Activated effector memory CD4-positive, alpha-beta T cell treated with Interleukin-2 at 50 U/mL for 16 hours (primary cell): ENCODE measurements around the gene SLC44A5.
"Not testable (repeated sequence)": the region's sequence is repeated elsewhere in the genome, so short reads cannot be mapped to it uniquely, and the experiment has no call there.

Experiments used
- DNase-seq: peaks from one replicate; pipeline ENCODE4 v3.0.0-alpha.2; 2020

The SLC44A5 gene

GRCh38 chr1:75263616-75264015, 347.3 kb downstream of the SLC44A5 start:
- not testable (repeated sequence) for DNase-seq

- not testable (repeated sequence) for DNase-seq
Measured at GRCh38 chr1:75261946-75262345, 349.0 kb downstream of the SLC44A5 start.

- no peak for DNase-seq
Measured at GRCh38 chr1:75258351-75258750, 352.6 kb downstream of the SLC44A5 start.

- DNase-seq = no peak
Measured at GRCh38 chr1:75257424-75257823, 353.5 kb downstream of the SLC44A5 start.

GRCh38 chr1:75250114-75250513, 360.8 kb downstream of the SLC44A5 start:
- DNase-seq = not testable (repeated sequence)

- no peak for DNase-seq
Measured at GRCh38 chr1:75245239-75245638, 365.7 kb downstream of the SLC44A5 start.

GRCh38 chr1:75243124-75243523, 367.8 kb downstream of the SLC44A5 start:
- DNase-seq = no peak

GRCh38 chr1:75237316-75237715, 373.6 kb downstream of the SLC44A5 start:
- DNase-seq = no peak

GRCh38 chr1:75234562-75234961, 376.4 kb downstream of the SLC44A5 start:
- DNase-seq = no peak

- no peak for DNase-seq
Measured at GRCh38 chr1:75233302-75233929, 377.5 kb downstream of the SLC44A5 start.

- no peak for DNase-seq
Measured at GRCh38 chr1:75220072-75220471, 390.8 kb downstream of the SLC44A5 start.

- no peak for DNase-seq
Measured at GRCh38 chr1:75214017-75214416, 396.9 kb downstream of the SLC44A5 start.

GRCh38 chr1:75211648-75212047, 399.3 kb downstream of the SLC44A5 start:
- no peak for DNase-seq

- DNase-seq = no peak
Measured at GRCh38 chr1:75208862-75209261, 402.1 kb downstream of the SLC44A5 start.

- no peak for DNase-seq
Measured at GRCh38 chr1:75203415-75204277, 407.3 kb downstream of the SLC44A5 start.

GRCh38 chr1:75202751-75203150, 408.2 kb downstream of the SLC44A5 start:
- no peak for DNase-seq

GRCh38 chr1:75198761-75199160, 412.2 kb downstream of the SLC44A5 start:
- no peak for DNase-seq

GRCh38 chr1:75198163-75198562, 412.8 kb downstream of the SLC44A5 start:
- DNase-seq = no peak

GRCh38 chr1:75188892-75189291, 422.0 kb downstream of the SLC44A5 start:
- DNase-seq = no peak

- not testable (repeated sequence) for DNase-seq
Measured at GRCh38 chr1:75181214-75181955, 429.5 kb downstream of the SLC44A5 start.

- DNase-seq = no peak
Measured at GRCh38 chr1:75174031-75174760, 436.7 kb downstream of the SLC44A5 start.

- no peak for DNase-seq
Measured at GRCh38 chr1:75172556-75172955, 438.4 kb downstream of the SLC44A5 start.

- no peak for DNase-seq
Measured at GRCh38 chr1:75171876-75172275, 439.0 kb downstream of the SLC44A5 start.
